Measurements from ENCODE around the gene GOLGA3.

GRCh38 chr12:132723764-132724140 lies 104.9 kb downstream of the GOLGA3 start:
- TF ChIP-seq CTCF (conservative IDR thresholded peaks at IDR 0.05; ENCODE audit: low read depth, low read length) (no peak), EZH2phosphoT487 (IDR thresholded peaks at IDR 0.05; ENCODE audit: borderline replicate concordance, low read length) (no peak), EZH2 (IDR thresholded peaks at IDR 0.05; ENCODE audit: low read length, unreplicated experiment) (no peak)
